GM15510 (cell line): ENCODE data around the gene MAD1L1.

Experiments
- POLR2A ChIP-seq: IDR thresholded peaks from 3 replicates; pipeline ENCODE4 v1.6.1; 2011; ENCODE audit warnings: borderline replicate concordance; ENCODE audit not compliant: insufficient read length; ENCODE audit errors: extremely low read depth

MAD1L1 gene

DNA sequence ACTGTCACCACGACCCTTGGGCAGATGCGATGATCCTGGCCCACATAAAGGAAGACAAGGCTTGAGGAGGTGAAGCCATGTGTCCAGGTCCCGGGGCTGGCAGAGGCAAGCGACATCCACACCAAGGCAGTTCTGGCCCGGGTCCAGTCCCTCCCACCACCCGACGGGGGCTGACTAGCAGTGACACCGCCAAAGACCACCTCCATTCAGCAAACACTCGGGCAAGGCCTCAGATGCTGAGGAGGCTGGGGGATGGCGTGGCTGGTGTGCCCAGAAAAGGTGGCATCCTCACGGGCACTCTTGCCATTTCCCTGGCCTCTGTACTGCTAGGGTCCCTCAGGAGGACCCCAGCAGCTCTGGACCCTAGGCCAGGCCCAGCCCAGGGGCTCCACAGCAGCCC is 343.7 kb downstream of the MAD1L1 start:
- no peak for TF ChIP-seq POLR2A

DNA sequence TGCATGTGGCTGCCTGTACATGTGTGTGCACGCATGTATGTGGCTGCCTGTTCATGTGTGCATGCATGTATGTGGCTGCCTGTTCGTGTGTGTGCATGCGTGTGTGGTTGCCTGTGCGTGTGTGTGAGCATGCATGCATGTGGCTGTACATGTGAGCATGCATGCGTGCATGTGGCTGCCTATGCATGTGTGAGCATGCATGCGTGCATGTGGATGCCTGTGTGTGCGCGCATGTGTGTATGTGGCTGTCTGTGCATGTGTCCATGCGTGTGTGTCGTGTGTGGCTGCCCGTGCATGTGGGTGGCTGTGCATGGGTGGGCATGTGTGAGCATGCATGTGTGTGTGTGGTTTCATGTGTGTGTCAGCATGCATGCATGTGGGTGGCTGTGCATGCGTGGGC is 344.3 kb downstream of the MAD1L1 start:
- TF ChIP-seq POLR2A = no peak

DNA sequence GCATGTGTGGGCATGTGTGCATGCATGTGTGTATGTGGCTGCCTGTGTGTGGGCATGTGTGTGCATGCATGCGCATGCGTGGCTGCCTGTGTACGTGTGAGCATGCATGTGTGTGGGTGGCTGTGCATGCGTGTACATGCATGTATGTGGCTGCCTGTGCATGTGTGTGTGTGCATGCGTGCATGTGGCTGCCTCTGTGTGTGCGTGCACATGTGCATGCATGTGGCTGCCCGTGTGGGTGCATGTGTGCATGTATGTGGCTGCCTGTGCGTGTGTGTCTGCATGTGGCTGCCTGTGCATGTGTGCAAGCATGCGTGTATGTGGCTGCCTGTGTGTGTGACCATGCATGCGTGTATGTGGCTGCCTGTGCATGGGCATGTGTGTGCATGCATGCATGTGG is 345.5 kb downstream of the MAD1L1 start:
- no peak for TF ChIP-seq POLR2A

DNA sequence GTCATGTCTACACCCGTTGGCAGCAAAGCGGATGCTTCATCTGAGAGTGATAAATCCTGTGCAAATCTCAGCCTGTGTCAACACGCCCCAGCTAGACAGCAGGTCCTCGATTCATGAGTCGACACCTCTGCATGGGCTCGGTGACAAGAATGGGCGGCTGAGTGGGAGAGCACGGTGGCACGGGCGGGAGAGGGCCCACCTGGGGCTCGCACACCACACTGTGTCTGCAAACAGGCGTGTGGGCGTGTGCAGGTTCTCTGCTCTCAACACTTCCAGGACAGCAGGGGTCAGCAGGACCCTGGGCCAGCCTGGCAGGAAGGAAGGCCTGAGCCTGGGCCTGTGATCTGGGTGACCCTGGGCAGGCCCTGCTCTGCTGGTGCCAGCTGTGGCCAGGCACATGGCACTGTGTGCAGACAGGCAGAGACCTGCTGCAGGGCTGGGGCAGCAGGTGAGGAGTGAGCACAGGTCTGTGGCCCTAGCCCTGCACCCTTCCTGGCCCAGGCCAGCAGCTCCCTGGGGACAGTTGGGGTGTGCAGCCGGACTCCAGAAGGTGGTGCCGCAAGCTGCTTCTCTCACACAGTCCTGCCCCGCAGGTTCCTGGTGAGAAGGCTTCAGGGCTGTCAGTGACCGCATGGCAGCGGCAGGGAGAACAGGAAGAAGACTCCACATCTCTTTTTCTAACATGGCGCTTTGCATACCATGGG is 346.2 kb downstream of the MAD1L1 start:
- no peak for TF ChIP-seq POLR2A

DNA sequence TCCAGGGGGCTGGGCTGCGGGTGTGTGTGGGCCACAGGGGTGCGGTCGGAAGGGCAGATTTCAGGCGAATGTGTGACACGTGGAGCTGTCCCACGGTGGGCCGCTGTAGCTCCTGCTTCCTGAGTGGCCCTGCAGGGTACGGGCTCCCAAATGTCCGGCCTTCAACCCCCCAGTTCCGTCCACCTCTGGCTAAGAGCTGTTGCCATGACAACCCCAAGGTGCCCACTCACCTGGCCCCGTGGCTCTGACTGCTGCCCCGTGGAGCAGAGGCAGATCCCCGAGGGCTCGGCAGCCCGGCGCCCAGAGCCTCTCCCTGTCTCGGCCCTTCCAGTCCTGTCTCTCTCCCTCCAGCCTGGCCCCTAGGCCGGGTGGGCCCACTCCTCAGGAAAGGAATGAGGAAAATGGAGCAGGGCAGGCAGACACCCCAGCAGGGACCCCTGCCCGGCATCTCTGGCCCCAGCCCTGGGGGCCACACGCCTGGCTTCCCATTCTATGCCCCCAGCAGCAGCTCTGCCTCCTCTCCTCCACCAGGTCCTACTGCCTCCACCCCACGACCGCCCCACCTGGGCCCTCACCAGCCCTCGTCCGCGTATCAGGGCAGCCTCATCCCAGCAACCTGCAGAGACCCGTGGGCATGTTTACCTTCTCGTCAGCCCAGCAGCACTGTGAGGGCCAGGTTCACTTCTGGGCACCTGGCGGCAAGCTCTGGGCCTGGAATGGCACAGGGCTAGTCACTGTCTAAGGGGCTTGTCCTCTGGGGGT is 347.1 kb downstream of the MAD1L1 start:
- TF ChIP-seq POLR2A = no peak

DNA sequence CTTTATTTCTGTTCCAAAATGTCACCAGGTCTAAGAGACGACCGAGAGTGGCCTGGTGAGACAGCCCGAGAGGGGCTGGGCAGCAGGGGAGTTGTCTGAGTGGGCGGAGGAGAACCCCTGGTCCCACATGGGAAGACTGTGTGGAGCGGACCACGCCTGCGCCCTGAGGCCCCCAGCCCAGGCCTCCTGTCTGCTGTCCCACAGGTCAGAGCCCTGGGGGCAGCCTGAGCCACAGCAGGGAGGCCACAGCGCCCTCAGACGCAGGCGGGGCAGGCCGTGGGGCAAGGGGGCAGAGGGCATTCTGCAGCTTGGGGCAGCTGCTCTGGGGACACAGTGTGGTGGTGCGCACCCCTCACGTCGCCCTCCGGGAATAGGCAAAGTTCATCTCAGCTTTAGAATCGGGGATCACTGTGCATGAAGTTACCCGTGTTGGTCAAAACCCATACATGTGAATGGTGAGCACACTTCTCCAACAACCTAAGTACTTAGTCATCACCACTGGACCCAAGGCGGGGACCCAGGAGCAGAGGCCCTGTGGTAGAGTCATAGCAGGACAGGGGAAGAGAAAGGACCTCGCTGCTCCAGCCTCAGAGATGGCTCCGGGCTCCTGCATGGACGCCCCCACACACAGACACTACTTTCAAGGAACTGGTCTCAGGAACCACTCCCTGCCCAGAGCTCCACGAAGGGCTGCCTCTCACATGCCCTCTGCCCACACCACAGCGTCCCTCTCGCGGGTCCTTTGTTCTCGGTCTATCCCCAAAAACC is 348.0 kb downstream of the MAD1L1 start:
- no peak for TF ChIP-seq POLR2A

DNA sequence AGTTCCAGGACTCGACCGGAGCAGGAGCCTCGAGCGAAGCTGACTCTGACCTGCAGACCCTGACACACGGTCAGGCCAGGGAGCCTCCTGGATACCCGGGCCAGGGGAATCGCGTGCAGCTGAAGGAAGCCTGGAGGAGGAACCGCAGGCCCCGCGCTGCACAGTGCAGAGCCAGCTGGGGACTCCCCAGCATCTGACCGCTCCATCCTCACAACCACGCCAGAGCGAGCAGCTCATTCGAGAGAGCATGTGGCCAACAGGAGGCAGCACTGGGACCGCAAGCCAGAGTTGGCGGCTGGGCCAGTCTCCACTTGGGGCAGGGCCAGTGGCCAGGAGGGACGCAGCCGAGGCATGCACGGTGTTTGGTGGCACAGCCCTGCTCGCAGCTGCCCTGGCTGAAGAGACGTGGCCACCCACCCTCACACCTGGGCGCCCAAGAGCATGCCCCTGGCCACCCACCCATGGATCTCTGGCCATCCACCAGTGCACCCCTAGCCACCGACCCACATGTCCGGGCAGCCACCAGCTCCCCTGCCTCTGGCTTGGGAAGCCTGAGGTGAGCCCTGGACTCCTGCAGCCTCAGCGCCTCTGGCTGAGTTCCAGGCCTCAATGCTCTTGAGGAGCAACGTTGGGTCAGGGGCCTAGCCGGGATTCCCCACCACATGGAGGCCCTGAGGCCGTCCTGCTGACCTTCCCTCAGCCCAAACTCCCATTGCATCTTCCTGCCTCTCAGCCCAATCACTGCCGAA is 348.7 kb downstream of the MAD1L1 start:
- TF ChIP-seq POLR2A = no peak

DNA sequence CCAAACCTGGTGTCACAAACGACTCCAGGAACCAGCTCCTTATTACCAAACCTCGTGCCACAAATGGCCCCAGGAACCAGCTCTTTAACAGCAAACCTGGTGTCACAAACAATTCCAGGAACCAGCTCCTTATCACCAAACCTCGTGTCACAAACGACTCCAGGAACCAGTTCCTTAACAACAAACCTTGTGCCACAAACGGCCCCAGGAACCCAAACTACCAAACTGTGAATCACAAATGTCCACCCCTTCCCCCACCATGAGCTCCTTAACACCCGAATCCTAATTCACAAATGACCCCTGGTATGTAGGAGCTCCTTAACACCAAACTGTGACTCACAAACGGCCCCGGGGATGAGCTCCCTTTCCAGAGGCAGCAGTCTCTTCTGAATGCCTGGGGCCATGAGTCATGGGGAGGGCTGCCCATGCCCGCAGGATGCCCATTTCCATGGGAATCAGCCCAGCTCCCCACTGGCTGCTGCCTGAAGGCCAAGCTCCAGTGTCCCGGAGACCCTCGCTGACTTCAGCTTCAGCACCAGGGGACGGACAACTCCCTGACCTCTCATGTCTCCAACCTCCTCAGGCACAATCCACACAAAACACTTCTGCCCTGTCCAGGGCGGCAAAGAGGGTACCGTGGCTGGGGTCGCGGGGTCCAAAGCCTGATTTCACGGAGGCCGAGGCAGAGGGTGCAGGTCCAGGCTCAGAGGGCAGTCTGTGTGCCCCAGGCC is 349.5 kb downstream of the MAD1L1 start:
- no peak for TF ChIP-seq POLR2A

DNA sequence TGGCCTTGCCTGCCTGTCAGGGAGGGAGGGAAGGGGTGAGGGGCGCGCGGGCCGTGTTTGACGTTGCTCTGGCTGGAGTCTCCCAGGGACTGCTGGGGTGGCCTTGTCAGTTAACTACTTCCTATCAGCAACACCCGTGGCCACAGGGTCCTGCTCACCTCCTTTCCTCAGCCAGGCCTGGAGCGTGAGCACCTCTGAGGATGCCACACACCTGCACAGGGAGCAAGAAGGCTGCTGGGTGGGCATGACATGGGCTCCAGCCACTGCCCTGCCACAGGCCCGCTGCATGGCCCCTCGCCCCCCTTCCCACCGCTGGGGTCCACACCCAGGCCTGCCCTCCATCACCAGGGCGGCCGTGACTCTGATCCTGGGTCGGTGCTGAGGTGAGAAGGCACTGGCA is 350.3 kb downstream of the MAD1L1 start:
- TF ChIP-seq POLR2A = no peak

DNA sequence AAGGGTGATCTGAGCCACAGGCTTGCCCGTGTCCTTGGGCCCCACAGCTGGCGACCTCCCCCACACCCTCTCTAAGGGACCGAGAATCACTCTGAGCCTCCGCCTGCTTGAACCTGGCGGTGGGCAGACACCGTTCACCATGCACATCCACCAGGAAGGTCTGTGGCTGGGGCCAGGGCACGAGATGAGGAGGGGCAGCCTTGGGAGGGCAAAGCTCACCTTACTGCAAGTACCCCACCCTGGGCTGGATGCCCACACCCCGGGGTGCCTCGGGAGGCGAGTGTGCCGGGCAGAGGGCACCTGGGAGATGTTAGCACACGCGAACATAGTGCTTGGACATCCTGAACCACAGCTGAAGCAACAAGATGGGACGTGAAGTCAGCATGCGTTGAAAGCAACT is 350.8 kb downstream of the MAD1L1 start:
- TF ChIP-seq POLR2A = no peak

DNA sequence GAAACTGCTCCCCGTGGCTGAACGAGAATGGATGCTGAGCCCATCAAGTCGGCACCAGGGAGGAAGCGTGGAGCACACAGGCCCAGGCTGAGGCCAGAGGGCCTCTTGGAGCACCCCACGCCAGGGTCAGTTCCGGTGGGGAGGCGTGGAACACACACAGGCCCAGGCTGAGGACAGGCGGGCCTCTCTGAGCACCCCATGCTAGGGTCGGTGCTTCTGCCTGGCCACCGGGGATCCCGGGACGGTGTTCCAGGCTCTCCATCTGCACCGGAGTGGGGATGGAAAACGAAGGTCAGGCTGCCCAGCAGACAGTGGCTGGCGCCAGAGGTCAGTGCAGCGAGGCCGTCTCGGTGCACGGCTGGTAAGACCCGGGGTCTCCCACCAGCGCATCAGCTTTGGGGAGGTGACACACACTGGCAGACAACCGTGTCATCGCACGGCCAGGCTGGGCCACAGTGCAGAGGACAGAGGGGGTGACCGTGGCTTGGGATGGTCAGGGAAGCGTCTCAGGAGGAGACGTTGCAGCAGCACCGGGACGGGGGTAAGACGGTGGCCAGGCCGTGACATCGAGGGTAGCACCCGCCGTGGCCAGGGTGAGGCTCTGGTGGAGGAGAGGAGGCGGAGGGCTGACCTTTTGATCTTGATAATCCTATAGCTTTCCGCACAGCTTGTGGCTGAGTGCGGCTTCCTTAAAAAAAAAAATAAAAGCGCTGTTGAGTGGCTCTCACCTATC is 358.7 kb downstream of the MAD1L1 start:
- TF ChIP-seq POLR2A = no peak

DNA sequence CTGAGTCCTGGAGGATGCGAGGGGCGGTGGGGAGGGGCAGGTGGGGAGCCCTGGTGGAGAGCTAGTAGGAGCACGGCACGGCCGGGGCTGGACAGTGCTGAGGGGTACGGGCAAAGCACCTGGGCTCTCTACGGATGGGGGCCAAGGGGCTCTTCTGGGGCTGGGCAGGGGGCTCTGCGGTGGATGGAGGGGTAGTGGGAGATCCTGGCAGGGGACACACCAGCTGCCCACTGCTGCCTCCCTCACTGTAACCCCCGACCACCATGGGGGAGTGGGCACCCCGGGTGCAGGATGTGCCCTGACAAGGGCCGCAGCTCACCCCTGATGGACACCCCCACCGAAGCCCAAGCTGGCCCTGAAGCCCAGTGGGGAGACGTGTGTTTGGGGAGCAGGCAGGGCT is 359.3 kb downstream of the MAD1L1 start:
- TF ChIP-seq POLR2A = no peak

DNA sequence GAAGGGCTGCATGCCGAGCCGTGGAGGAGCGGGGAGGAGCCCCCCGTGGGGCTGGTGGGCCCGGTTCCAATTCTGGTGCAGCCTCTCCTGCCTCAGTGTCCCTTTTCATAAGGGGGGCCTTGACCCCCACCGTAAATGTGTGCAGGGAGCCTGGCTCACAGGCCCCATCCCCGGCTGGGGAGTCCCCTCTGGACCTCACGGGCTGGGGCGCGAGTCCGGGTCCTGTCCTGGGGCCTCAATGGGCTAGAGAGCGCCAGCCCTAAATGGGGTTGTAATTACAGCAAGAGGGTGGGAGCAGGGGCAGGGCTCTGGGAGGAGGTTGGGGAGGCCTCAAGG is 359.7 kb downstream of the MAD1L1 start:
- TF ChIP-seq POLR2A = no peak
